Islet precursor cell (in vitro differentiated cells): ENCODE measurements around the gene TMEM222.

Source experiments
- DNase-seq: peaks from one replicate; pipeline ENCODE4 v3.0.0-alpha.2; 2018

The TMEM222 gene

DNA sequence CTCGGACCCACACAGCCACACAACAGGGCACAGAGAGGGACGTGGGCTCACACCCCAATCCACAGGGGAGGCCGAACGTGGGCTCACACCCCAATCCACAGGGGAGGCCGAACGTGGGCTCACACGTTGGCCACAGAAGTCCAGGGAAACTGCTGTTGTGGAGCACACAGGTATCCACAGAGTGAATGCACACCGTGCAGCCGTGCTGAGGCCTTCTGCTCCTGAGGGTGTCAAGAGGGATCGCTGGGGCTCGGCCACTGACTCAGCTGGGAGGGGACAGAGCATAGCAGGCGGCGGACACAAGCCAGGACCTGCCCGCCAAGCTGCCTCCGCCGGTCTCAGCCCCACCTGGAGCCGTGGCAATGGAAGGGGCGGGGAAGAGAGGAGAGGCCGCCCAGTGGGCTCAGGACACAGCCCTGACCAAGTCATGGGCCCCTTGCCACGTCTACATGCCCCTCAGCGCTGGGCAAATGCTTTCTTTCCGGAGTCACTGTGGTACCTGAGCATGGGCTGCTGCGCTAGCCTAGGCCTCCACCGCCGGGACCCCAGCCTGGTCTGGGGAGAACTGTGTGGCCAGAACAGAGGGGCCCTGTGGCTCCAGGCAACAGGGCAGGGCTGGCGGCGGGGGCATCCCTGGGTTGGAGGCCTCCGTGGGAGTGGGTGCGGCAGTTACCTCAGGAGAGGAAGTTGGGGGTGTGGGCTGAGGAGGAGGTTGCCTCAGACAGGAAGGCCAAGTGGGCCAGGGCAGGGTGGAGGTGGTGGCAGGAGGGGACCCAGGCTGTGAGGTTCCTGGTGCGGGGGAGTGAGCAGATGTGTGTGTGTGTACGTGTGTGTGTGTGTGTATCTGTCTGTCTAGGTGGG, 21.0 kb downstream of the TMEM222 start:
- DNase-seq = peak; percentile 91

DNA sequence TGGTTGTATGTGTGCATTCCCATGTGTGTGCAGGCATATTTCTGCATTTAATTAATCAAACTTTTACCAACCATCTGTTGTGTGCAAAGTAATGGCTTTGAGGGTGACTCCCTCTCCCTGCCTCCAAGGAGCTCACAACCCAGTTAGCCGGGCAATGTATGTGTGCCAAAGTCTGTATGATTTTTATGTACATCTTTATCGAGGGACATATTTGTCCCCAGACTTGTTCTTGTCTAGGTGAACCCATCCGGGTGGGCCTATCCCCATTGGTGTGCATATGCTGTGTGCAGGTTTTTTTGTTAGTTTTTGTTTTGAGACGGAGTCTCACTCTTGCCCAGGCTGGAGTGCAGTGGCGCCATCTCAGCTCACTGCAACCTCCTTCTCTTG, 21.7 kb downstream of the TMEM222 start:
- DNase-seq = no peak

DNA sequence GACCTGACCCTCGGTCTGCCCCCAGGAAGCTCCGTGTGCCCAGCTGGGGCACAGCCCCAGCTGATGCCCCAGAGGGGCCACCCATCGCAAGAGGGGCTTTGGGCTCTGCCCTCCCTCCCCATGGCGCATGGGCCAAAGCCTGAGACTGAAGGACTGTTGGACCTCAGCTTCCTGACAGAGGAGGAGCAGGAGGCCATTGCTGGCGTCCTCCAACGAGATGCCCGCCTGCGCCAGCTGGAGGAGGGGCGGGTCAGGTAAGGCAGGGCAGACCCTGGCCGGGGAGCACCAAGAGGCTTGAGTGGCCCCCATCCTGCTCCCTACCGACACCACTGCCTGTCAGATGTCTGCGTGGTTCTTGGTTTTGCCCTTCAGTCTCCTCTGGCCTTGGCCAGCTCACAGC, 23.3 kb downstream of the TMEM222 start:
- no peak for DNase-seq

DNA sequence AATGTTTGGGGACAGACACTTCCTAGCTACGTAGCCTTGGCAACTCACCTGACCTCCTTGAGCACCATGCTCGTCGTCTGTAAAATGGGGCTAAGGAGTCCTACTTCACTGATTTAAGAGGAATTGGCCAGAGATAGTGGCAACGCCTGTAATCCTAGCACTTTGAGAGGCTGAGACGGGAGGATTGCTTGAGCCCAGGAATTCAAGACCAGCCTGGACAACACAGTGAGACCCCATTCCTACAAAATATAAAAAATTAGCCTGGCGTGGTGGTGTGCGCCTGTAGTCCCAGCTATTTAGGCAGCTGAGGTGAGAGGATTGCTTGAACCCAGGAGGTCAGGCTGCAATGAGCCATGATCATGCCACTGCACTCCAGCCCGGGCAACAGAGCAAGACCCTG, 24.4 kb downstream of the TMEM222 start:
- no peak for DNase-seq

DNA sequence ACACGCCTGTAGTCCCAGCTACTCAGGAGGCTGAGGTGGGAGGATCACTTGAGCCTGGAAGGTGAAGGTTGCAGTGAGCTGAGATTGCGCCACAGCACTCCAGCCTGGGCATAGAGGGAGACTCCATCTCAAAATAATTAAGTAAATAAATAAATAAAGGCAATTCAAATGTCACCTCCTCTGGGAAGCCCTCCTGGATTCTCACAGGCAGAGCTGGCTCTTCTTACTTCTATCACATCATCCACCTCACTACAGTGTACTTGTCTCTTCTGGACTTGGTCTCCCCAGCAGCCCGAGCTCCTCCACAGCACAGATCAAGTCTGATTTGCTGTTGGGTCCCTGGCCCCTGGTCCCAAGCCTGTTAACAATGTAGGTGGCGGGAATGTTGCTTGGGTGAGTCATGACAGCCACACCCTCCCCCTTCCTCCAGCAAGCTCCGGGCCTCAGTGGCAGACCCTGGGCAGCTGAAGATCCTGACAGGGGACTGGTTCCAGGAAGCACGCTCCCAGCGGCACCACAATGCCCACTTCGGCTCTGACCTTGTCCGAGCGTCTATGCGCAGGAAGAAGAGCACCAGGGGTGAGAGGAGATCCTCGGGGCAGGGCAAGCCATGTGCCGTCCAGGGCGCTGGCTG, 25.1 kb downstream of the TMEM222 start:
- DNase-seq = peak; percentile 88

- DNase-seq = peak; percentile 93
These were observed 27.2 kb downstream of the TMEM222 start for GRCh38 chr1:27348861-27349783.

- peak; percentile 91 for DNase-seq
These were observed 28.1 kb downstream of the TMEM222 start for GRCh38 chr1:27349784-27350662.

DNA sequence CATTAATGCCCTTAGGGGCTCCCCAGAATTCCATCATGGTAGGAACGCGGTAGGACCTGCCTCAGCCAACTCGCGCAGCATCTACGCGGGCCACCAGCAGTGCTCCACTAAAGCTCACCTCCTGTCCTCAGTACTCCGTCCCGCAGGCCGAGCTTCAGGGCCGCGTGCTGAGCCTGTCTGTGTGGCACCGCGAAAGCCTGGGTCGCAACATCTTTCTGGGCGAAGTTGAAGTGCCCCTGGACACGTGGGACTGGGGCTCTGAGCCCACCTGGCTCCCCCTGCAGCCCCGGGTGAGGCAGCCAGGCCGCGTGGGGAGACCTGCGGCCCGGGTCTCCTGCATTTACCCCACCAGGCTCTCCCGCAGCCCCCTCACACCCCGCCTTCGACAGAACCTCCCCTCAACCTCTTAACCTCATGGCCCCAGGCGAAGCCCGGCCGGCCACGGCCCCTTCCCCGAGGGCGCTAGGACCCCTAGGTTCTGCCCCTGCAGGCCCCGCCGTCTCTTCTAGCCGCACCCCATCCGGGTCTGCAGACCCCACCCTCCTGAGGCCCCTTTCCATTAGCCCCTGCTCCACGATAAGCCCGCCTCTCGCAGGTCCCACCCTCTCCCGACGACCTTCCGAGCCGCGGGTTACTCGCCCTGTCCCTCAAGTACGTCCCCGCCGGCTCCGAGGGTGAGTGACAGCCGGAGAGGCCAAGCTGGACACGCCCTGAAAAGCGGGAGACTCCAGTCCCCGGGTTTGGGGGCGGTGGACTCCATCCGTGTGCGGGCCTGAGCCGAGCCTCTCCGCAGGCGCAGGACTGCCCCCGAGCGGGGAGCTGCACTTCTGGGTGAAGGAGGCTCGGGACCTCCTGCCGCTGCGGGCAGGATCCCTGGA, 28.9 kb downstream of the TMEM222 start:
- DNase-seq = peak; percentile 97

- DNase-seq = no peak
These were observed 29.7 kb downstream of the TMEM222 start for GRCh38 chr1:27351541-27352107.

DNA sequence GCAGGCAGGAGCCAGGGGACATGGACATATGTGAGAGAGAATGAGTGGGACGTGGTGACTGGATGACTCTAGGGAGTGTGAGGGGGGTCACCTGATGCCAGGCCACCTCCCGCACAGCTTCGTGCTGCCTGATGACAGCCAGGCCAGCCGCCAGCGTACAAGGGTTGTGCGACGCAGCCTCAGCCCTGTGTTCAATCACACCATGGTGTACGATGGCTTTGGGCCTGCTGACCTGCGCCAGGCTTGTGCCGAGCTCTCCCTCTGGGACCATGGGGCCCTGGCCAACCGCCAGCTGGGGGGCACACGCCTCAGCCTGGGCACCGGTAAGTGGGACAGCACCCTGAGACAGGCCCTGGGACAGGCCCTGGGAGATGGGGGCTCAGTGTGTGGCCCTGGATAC, 31.2 kb downstream of the TMEM222 start:
- no peak for DNase-seq

GRCh38 chr1:27353629-27354028, 31.7 kb downstream of the TMEM222 start:
- no peak for DNase-seq

DNA sequence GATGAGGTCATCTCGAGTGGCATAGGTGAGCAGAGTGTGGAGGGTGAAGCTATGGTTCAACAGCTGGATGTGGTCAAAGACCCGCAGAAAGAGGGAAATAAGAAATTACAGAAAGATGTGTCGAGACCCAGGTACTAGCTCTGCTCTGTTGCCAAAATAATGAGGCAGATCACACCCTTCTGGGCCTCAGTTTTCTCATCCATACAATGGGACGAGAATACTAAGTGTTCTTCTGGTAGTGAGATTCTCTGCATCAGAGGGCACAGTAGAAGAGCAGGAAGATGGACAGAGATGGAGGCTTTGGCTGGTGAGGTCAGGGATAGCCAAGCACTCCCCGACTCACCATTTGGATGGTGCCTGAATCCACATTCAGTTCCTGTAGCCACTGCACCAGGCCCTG, 33.7 kb downstream of the TMEM222 start:
- no peak for DNase-seq

GRCh38 chr1:27356277-27356618, 34.3 kb downstream of the TMEM222 start:
- DNase-seq = no peak

- no peak for DNase-seq
These were observed 34.8 kb downstream of the TMEM222 start for GRCh38 chr1:27356619-27357280.

DNA sequence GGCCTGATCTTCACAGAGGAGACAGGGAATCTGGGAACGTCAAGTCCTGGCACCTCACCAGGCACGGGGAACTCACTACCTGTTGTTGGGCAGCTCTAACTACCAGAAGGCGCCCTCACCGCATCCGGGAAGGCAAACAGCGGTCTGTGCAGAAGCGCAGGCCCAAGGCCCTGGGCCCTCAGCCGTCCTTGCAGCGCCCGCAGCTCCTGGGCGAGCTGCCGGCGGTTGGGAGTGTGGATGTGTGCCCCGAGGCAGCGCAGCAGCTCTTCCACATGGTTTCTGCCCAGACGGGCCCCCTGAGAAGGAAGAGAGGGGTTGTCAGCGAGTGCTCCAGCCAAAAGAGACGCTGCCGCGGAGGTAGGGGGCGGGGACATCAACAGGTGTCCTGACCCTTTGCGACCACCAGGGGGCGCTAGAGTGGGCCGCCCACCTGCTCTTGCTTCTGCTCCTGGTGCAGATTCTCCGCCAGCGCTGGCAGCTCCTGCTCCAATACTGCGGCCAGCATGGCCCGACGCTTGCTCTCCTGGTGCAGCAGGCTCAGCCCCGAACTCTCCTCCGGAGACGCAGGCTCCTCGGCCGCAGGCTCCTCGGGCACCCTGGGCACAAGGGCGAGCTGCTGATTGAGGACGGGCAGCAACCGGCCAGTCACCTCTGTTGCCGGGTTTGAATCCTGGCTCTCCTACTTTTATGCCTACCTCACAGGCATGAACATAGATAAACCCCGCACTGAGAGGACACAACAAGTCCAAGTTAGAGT, 35.5 kb downstream of the TMEM222 start:
- DNase-seq = peak; percentile 89

GRCh38 chr1:27358038-27358927, 36.3 kb downstream of the TMEM222 start:
- no peak for DNase-seq

DNA sequence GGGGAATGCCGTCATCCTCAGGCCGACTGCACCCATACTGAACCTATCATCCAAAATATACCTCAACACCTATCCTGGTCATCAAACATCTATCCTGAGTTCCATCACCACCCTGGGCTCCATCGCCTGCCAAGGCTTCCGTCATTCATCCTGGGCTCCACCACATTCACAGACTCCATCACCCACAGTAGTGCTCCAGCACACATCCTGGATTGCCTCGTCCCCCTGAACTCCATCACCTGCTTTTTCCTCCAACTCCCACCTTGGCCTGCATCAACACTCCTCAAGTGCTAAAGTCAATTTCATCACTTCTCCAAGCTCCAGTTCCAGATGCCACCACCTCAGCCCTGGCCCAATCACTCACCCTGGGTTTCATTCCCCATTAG, 37.0 kb downstream of the TMEM222 start:
- DNase-seq = no peak

DNA sequence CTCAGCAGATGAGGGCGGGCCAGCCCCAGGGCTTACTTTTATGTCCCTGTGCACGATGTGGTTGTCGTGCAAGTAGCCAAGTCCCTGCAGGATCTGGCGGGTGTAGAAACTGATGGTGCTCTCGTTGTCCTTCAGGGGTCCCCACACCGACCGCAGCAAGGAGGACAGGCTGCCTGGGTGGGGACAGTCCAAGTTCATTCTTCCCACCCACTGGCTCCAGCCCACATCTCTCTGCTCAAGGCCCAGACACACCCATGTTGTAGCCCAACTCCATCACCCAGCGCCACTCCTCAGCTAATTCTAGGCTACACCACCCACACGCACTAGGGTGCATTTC, 37.8 kb downstream of the TMEM222 start:
- DNase-seq = no peak
